Raji (cell line): Measurements from ENCODE around the gene INHBE.

Source experiments
- POLR2A ChIP-seq: IDR thresholded peaks from 2 replicates; pipeline ENCODE4 v1.6.1; 2011; ENCODE audit warnings: low read depth, low read length, control low read depth; ENCODE audit not compliant: insufficient read depth

INHBE gene

GRCh38 chr12:57488402-57489156 is 33.5 kb downstream of the INHBE start:
- no peak for TF ChIP-seq POLR2A

GRCh38 chr12:57489157-57489641 is 34.1 kb downstream of the INHBE start:
- TF ChIP-seq POLR2A, result no peak

- TF ChIP-seq POLR2A, result no peak
These were observed 35.0 kb downstream of the INHBE start for GRCh38 chr12:57490126-57490525.

- no peak for TF ChIP-seq POLR2A
These were observed 36.5 kb downstream of the INHBE start for GRCh38 chr12:57491393-57492280.

DNA sequence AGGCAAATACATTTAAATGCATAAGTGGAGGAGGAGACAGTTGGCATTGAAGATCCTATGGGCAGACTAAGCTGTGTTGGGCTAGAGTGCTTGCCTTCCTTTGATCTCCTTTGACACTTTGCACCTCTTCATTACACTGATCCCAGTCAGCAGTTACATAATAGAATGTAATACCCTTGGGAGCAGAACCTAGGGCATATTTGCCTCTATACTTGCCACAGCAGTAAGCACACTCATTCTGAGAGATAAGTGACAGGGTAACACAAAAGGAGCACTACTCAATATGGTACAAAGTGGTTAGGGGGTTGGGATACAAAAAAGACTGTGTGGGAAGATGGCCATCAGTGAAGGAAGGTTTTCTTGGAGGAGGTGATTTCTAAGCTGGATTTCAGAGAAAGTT is 41.7 kb downstream of the INHBE start:
- TF ChIP-seq POLR2A, result no peak

DNA sequence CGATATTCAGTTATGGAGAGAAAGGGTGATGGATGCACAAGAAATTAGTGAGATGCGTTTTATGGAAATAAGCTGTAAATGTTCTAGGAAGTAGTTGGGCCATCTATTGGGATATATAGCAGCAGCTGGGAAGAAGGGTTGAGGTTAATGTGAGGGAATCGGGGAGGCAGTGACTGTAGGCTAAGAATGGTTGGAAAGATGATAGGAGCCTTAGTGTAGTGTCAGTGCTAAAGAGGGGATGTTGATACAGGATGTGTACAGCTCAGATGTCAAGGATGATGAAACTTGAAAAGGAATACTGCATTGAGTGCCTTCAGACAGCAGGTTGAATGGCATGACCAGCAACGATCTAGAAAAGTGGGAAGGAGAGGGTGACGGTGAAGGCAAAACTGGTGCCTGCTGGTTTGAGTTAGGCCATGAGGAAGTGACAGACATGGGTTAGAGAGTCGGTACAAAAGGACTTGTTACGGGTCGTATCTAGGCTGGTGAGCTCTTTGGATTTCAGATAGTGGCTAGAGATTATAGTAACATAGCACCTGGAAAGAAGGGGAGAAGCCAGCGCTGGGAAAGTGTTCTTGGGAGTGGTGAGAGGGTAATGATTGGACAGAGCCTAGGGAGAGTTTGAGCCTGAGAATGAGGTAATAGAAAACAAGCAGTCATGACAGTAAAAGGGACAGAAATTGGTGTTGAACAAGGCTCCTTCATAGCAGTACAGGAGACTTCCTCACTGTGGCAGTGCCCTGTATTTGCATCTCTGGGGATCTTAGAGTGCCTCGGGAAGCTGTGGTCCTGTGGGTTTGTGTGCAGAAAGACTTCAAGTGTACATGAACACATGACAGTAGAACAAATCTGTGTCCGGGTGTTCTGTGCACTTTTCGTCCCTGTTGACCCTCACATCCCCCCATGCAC is 42.4 kb downstream of the INHBE start:
- TF ChIP-seq POLR2A, result no peak

- TF ChIP-seq POLR2A, result no peak
These were observed 43.0 kb downstream of the INHBE start for GRCh38 chr12:57498132-57498502.

DNA sequence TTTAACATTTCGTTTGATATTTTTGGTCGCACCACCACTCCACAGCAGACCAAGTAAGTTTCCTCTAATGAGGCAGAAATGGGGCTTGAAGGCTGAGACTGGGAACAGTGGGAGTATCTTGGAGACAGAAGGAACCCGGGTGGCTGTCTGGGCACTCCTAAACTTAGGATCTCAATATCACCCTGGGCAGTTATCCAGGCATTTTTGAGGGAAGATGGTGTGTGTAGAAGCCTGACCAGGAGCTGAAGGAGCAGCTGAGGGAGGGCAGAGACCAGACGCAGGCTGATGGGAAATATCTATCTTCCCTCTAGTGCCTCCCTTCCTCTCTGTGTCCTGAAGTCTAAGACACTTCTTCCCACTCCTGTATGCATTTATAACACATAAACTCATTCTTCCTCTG is 43.5 kb downstream of the INHBE start:
- no peak for TF ChIP-seq POLR2A

GRCh38 chr12:57500213-57500612 is 45.1 kb downstream of the INHBE start:
- TF ChIP-seq POLR2A, result no peak
